GM21528 (cell line): ENCODE measurements around the gene CARD8.
"Not testable (repeated sequence)": the region's sequence is repeated elsewhere in the genome, so short reads cannot be mapped to it uniquely, and the experiment has no call there.

Experiments used
- ATAC-seq: cut with Tn5 transposase; IDR thresholded peaks from one replicate; pipeline ENCODE4 v1.9.1; 2021; ENCODE audit warnings: mild to moderate bottlenecking, moderate library complexity; ENCODE audit not compliant: unreplicated experiment, low FRiP score

CARD8 gene

GRCh38 chr19:48269617-48270026, 13.9 kb upstream of the CARD8 start:
- ATAC-seq = not testable (repeated sequence)

DNA sequence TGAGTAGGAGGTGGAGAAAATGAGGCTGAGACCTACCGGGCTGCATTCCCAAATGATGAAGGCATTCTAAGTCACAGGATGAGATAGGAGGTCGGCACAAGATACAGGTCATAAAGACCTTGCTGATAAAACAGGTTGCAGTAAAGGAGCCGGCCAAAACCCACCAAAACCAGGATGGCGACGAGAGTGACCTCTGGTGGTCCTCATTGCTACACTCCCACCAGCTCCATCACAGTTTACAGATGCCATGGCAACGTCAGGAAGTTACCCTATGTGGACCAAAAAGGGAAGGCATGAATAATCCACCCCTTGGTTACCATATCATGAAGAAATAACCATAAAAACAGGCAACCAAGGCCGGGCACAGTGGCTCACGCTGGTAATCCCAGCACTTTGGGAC, 9.6 kb upstream of the CARD8 start:
- ATAC-seq = not testable (repeated sequence)

- ATAC-seq = not testable (repeated sequence)
Observed at GRCh38 chr19:48260359-48260714, 4.6 kb upstream of the CARD8 start.

DNA sequence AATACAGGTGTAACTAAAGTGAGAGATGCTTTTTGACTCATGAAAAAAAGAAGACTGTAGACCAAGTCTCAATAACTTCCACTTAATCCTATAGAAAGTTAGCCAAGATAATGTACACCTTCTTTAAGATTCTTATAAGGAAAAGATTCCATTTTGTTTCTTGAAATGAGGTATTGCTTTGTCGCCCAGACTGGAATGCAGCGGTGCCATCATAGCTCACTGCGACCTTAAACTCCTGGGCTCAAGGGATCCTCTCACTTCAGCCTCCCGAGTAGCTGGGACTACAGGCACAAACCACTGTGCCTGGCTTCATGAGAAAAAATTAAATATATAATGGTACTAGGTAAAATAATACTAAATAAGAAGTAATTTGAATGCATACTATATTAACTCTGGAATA, 3.3 kb upstream of the CARD8 start:
- not testable (repeated sequence) for ATAC-seq

GRCh38 chr19:48258350-48258749, 2.6 kb upstream of the CARD8 start:
- no peak for ATAC-seq

- no peak for ATAC-seq
Observed at GRCh38 chr19:48254529-48254970, 1.2 kb downstream of the CARD8 start.

DNA sequence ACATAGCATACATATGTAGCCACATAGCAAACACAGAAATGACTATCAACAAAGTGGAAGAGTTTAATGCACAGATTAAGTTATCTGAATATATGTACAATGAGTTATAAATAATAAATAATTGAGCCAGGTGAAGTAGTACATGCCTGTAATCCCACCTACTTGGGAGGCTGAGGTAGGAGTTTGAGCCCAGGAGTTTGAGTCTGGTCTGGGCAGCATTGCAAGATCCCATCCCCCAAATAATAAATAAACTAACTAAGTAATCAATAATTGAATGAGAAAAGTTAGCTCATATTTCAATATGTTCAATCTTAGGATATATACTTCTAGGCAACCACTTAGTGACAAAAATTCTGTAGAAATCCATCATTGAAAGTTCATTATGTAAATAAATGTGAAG, 1.7 kb downstream of the CARD8 start:
- no peak for ATAC-seq

- no peak for ATAC-seq
Observed at GRCh38 chr19:48252609-48253008, 3.1 kb downstream of the CARD8 start.

GRCh38 chr19:48250290-48251025, 5.3 kb downstream of the CARD8 start:
- no peak for ATAC-seq

GRCh38 chr19:48249502-48250014, 6.2 kb downstream of the CARD8 start:
- peak; percentile 62 for ATAC-seq

DNA sequence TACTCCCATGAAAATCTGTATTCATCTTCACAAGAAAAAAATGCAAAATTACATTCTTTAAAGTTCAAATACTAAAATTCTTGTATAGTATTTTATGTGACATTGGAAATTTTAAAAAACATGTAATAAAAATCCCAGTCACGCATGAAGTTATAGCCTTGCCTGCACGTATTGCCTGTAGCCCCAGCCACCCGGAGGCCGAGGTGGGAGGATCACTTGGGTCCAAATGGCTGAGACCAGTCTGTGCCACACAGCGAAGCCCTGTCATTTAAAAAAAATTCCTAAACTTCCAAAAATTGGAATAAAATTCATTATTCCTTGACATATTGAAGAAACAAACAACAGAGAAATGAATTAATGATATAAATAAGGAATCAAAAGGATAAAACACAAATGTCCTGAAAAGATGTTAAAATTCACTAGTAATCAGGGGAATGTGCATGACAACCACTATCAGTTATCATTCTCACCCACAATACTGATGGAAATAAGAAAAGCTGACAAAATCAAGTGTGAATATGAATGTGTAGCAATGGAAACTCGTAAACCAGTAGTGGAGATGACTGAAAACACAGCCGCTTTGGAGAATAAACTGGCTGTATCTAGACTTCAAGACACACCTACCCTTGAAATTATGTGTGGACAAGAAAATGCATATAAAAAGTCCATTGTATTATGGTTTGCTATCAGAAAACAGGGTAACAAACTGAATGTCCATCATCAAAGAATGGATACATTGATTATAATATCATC, 7.5 kb downstream of the CARD8 start:
- ATAC-seq = no peak

GRCh38 chr19:48247212-48247611, 8.5 kb downstream of the CARD8 start:
- ATAC-seq = no peak

DNA sequence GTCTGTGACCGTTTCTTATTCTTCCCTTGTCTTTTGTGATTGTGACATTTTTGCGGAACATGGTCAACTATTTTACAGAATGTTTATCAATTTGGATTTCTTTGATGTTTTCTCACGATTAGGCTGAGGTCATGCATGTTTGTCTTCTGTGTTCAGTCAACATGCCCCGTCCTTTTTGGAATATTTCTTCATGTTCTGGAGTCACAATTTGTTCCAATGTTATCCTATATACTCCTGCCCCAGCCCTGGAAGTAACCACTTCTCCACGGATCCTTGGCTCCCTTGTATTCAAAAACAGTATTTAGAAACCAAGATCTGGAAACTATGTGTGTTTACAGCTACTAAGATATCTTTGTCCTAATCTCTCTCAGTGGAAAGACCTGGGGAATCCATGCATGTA, 9.6 kb downstream of the CARD8 start:
- no peak for ATAC-seq

DNA sequence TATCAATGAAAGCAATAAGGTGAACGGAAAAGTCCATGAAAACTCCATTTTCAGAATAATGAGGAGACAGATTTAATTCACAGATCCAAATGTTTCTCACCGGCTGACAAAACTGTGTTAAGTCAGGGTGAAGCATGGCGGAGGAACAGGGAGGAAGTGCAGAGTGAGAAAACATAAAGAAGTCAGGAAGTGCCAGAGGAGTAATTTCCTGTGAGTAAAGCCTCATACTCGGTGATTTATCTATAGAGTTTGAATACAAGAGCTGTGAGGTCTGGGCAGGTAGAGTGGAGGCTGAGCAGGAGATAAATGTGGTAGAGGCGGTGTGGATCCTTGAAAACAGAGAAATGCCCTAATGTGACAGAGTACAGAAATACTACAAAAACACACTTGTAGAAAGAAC, 11.4 kb downstream of the CARD8 start:
- ATAC-seq = no peak

DNA sequence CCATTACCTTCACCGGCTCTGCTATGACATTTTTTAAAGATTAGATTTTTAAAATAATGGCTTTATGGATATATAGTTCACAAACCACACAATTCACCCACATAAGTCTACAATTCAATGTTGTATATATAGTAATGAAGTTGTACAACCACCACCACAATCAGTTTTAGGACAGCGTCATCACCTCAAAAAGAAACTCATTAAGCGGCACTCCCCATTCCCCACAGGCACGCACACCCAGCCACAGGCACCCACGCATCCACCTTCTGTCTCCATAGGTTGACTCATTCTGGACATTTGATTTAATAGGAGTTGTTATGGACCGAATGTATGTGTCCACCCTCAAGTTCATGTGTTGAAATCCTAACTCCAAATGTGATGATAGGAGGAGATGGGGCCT, 13.9 kb downstream of the CARD8 start:
- not testable (repeated sequence) for ATAC-seq

DNA sequence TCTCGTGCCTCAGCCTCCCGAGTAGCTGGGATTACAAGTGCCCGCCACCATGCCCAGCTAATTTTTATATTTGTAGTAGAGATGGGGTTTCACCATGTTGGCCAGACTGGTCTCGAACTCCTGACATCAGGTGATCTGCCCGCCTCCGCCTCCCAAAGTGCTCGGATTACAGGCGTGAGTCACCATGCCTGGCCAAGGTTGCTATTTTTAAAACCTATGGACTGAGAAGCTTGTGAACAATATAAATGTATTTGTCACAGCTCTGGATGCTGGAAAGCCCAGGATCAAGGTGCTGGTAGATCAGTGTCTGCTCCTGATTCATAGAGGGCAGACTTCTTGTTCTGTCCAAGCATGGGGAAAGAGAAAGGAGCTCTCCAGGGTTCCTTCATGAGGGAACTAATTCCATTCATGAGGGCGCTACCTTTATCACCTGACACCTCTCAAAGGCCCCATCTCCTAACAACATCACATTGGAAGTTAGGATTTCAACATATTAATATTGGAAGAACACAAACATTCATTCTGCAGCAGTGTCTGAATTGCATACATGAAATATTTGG, 16.1 kb downstream of the CARD8 start:
- no peak for ATAC-seq

- ATAC-seq = no peak
Observed at GRCh38 chr19:48239120-48239519, 16.6 kb downstream of the CARD8 start.

DNA sequence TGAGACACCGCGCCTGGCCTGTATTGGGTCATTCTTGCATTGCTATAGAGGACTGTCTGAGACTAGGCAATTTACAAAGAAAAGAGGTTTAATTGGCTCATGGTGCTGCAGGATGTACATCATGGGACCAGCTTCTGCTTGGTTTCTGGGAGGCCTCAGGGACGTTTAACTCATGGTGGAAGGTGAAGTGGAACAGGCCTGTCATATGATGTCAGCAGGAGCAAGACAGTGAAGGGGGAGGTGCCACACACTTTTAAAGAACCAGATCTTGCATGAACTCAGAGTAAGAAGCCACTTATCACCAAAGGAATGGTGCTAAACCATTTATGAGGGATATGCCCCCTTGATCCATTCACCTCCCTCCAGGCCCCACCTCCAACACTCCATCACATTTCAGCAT, 18.7 kb downstream of the CARD8 start:
- ATAC-seq = no peak

GRCh38 chr19:48230555-48231129, 25.1 kb downstream of the CARD8 start:
- ATAC-seq = no peak

- no peak for ATAC-seq
Observed at GRCh38 chr19:48221628-48222027, 34.1 kb downstream of the CARD8 start.

DNA sequence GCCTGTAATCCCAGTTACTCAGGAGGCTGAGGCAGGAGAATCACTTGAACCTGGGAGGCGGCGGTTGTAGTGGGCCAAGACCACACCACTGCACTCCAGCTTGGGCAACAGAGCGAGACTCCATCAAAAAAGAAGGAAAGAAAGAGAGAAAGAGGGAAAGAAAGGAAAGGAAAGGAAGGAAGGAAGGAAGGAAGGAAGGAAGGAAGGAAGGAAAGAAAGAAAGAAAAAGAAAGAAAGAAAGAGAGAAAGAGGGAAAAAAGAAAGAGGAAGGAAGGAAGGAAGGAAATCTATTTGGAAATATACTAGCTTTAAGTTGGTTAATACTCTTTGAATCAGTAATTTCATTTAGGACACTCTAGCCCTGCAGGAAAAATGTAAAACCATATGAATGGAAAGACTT, 34.9 kb downstream of the CARD8 start:
- ATAC-seq = not testable (repeated sequence)
